Keratinocyte (primary cell): ENCODE results near the gene NFASC. TPM values are rescaled to one million over a fixed set of nuclear protein-coding genes. Genes with fewer than 3 reads are reported as not detected.

Experiments
- DNase-seq: peaks from one replicate; pipeline ENCODE4 v3.0.0-alpha.2; 2011; ENCODE audit warnings: low read depth, missing footprints, low spot score
- FAIRE-seq: peaks from 2 replicates; lab custom pipeline; 2011; peaks lifted over from hg19 to GRCh38; lab: Jason Lieb, UNC
- H2AFZ ChIP-seq: 2 replicates; pipeline ENCODE4 v1.6.0; 2012; ENCODE audit warnings: low read length, control low read depth, inconsistent platforms; ENCODE audit not compliant: control insufficient read depth
- H3K27ac ChIP-seq: 2 replicates; pipeline ENCODE4 v1.5.1; 2011; ENCODE audit warnings: low read length; ENCODE audit not compliant: control insufficient read depth, insufficient read depth
- H3K27me3 ChIP-seq: 3 replicates; pipeline ENCODE4 v1.6.0; 2011; ENCODE audit warnings: low read length; ENCODE audit not compliant: control insufficient read depth, insufficient read depth; ENCODE audit errors: extremely low read depth
- H3K36me3 ChIP-seq, 2 experiments: 2 replicates in 1 of 2; 3 replicates in 1 of 2; pipeline ENCODE4 v1.5.1; 2011; ENCODE audit warnings: low read length in 2 of 2, mild to moderate bottlenecking in 1 of 2; ENCODE audit not compliant: control insufficient read depth in 2 of 2, insufficient read depth in 2 of 2; ENCODE audit errors: extremely low read depth in 1 of 2
- H3K4me1 ChIP-seq: 3 replicates; pipeline ENCODE4 v1.5.1; 2011; ENCODE audit warnings: low read length; ENCODE audit not compliant: control insufficient read depth, insufficient read depth; ENCODE audit errors: extremely low read depth
- H3K4me2 ChIP-seq: 3 replicates; pipeline ENCODE4 v1.6.0; 2011; ENCODE audit warnings: low read depth, low read length; ENCODE audit not compliant: control insufficient read depth, insufficient read depth; ENCODE audit errors: extremely low read depth
- H3K4me3 ChIP-seq, 3 experiments: fragments of 200-600 bp in 1 of 3; sonication (generic) in 1 of 3; 2 replicates in 2 of 3; 3 replicates in 1 of 3; pipeline ENCODE4 v1.5.1; 2011 to 2016; ENCODE audit warnings: low read length in 3 of 3, mild to moderate bottlenecking in 3 of 3, control low read depth in 2 of 3, inconsistent platforms in 1 of 3, low read depth in 1 of 3, mixed read lengths in 1 of 3, mixed run types in 1 of 3, moderate library complexity in 1 of 3; ENCODE audit not compliant: control insufficient read depth in 2 of 3, insufficient read depth in 2 of 3; ENCODE audit errors: extremely low read depth in 1 of 3
- H3K79me2 ChIP-seq: 2 replicates; pipeline ENCODE4 v1.6.0; 2012; ENCODE audit warnings: low read length; ENCODE audit not compliant: control insufficient read depth, insufficient read depth
- H3K9ac ChIP-seq: 3 replicates; pipeline ENCODE4 v1.6.0; 2011; ENCODE audit warnings: low read length; ENCODE audit not compliant: control insufficient read depth, insufficient read depth; ENCODE audit errors: extremely low read depth
- H3K9me1 ChIP-seq: 3 replicates; pipeline ENCODE4 v1.6.0; 2011; ENCODE audit warnings: low read length; ENCODE audit not compliant: control insufficient read depth, insufficient read depth; ENCODE audit errors: extremely low read depth
- H3K9me3 ChIP-seq: 2 replicates; pipeline ENCODE4 v1.5.1; 2012; ENCODE audit warnings: low read depth, low read length; ENCODE audit not compliant: control insufficient read depth
- H4K20me1 ChIP-seq: 3 replicates; pipeline ENCODE4 v1.6.0; 2011; ENCODE audit warnings: low read length; ENCODE audit not compliant: control insufficient read depth, insufficient read depth; ENCODE audit errors: extremely low read depth
- CTCF ChIP-seq, 3 experiments: IDR thresholded peaks in 1 of 3; conservative IDR thresholded peaks in 1 of 3; optimal IDR thresholded peaks in 1 of 3; 2 replicates in 2 of 3; 3 replicates in 1 of 3; pipeline versions ENCODE3 to v1.5.1; 2011; ENCODE audit warnings: low read length in 3 of 3, mild to moderate bottlenecking in 3 of 3, moderate library complexity in 2 of 3, control low read depth in 1 of 3, inconsistent platforms in 1 of 3; ENCODE audit not compliant: insufficient read depth in 2 of 3; ENCODE audit errors: extremely low read depth in 1 of 3
- EZH2 ChIP-seq: IDR thresholded peaks from one replicate; pipeline ENCODE4 v1.6.1; 2012; ENCODE audit warnings: inconsistent platforms, mild to moderate bottlenecking, low read length, moderate library complexity
- dilution Hi-C: fragments of 300-500 bp; cut with MboI; formaldehyde crosslinking; loops from one replicate; pipeline ENCODE4 v1.7.0; 2020; ENCODE audit warnings: low sequenced_read_pairs; ENCODE audit not compliant: extremely low pct_ligation_motif_present
- polyA plus RNA-seq, 5 experiments: library from polyadenylated mRNA; depleted of rRNA in 3 of 5; stranded (reverse) in 3 of 5; stranded (forward) in 1 of 5; unstranded in 1 of 5; fragments of >200 nt; gene quantifications; 1 replicate in 1 of 5; 2 replicates in 3 of 5; 3 replicates in 1 of 5; pipeline versions ENCODE4 v1.2.1 to v1.2.3, GENCODE V29; 2011 to 2012; ENCODE audit warnings: missing spikeins in 2 of 5, low read depth in 1 of 5, low replicate concordance in 1 of 5

Gene NFASC
- polyA plus RNA-seq, 1 donor (not counting 4 experiments of a cell fraction or from before 2014, with no cell fraction given), result 4.3 TPM

- DNase-seq (peak; percentile 13), FAIRE-seq (peak; percentile 48)
- H3K27ac ChIP-seq, result no peak overlapping the region
- no peak overlapping the region for H2AFZ ChIP-seq
- H3K4me2 ChIP-seq, result no peak overlapping the region
- no peak overlapping the region for H3K4me3 ChIP-seq
- H3K9me1 ChIP-seq, result no peaks in the 10 kb centered on the region
- dilution Hi-C loops, result no loop called here
- H3K4me1 ChIP-seq, result no peaks in the 10 kb centered on the region
- no peaks in the 10 kb centered on the region for H3K79me2 ChIP-seq
- no peaks in the 10 kb centered on the region for H3K36me3 ChIP-seq
- no peaks in the 10 kb centered on the region for H3K9me3 ChIP-seq
- no peak for TF ChIP-seq EZH2
- TF ChIP-seq CTCF (optimal IDR thresholded peaks at IDR 0.05 in 1 of 3, IDR thresholded peaks at IDR 0.05 in 1 of 3, conservative IDR thresholded peaks at IDR 0.05 in 1 of 3; ENCODE audit: extremely low read depth in 1 of 3, insufficient read depth in 2 of 3, low read length in 3 of 3), result peak; percentile 90 to 95 (median 90)
- no peak overlapping the region for H3K9ac ChIP-seq
- no peaks in the 10 kb centered on the region for H4K20me1 ChIP-seq
- H3K27me3 ChIP-seq, result peaks cover 7% of the 10 kb centered on the region
These were observed 191.0 kb downstream of the NFASC start for GRCh38 chr1:205061665-205062069.

GRCh38 chr1:205062319-205062718 lies 191.7 kb downstream of the NFASC start:
- no peak overlapping the region for H3K9ac ChIP-seq
- no peak for DNase-seq
- H3K9me1 ChIP-seq, result no peaks in the 10 kb centered on the region
- no peak overlapping the region for H3K27ac ChIP-seq
- H3K36me3 ChIP-seq, result no peaks in the 10 kb centered on the region
- peaks cover under 1% of the 10 kb centered on the region for H3K27me3 ChIP-seq
- H2AFZ ChIP-seq, result no peak overlapping the region
- dilution Hi-C loops, result no loop called here
- H3K4me3 ChIP-seq, result no peak overlapping the region
- no peaks in the 10 kb centered on the region for H3K79me2 ChIP-seq
- no peaks in the 10 kb centered on the region for H3K4me1 ChIP-seq
- H4K20me1 ChIP-seq, result no peaks in the 10 kb centered on the region
- no peak overlapping the region for H3K4me2 ChIP-seq
- no peak for FAIRE-seq
- TF ChIP-seq EZH2, result no peak
- TF ChIP-seq CTCF (optimal IDR thresholded peaks at IDR 0.05 in 1 of 3, IDR thresholded peaks at IDR 0.05 in 1 of 3, conservative IDR thresholded peaks at IDR 0.05 in 1 of 3; ENCODE audit: extremely low read depth in 1 of 3, insufficient read depth in 2 of 3, low read length in 3 of 3), result no peak
- no peaks in the 10 kb centered on the region for H3K9me3 ChIP-seq
